ENCODE measurements around the gene MUC13. TPM values are rescaled to one million over a fixed set of nuclear protein-coding genes. Genes with fewer than 3 reads are reported as not detected.

Gene MUC13
- total and polyA plus RNA-seq, 9 of the 15 experiments (the other 6 are each of a cell fraction or from before 2014, with no cell fraction given), result 0.09 TPM; not detected in 8

- H3K4me1 ChIP-seq (replicated peaks in 1 of 2; ENCODE audit: control insufficient read depth in 2 of 2, insufficient read depth in 2 of 2, low read length in 2 of 2), result no peaks in the 10 kb centered on the region
- ATAC-seq, result no peak
- intact Hi-C loops (cut with micrococcal nuclease), result no loop called here
- no peak overlapping the region for H3K9ac ChIP-seq (ENCODE audit: insufficient read depth in 1 of 2, low read depth in 2 of 2, low read length in 2 of 2)
- in situ Hi-C loops (cut with MboI), result no loop called here
- BruUV-seq (replicated peaks), result no TSS peak
- no peaks in the 10 kb centered on the region for H3K9me1 ChIP-seq (ENCODE audit: control insufficient read depth, insufficient read depth, low read length)
- no peak for FAIRE-seq
- no peaks in the 10 kb centered on the region; a peak in 1 of 5 replicates for H3K27me3 ChIP-seq (ENCODE audit: control insufficient read depth in 2 of 2, insufficient read depth in 2 of 2, low read length in 2 of 2)
- no peak overlapping the region for H3K27ac ChIP-seq (ENCODE audit: extremely low read depth, low read depth, low read length)
- no peaks in the 10 kb centered on the region for H3K9me3 ChIP-seq (replicated peaks; ENCODE audit: control insufficient read depth, insufficient read depth, low read depth, low read length)
- H3K4me3 ChIP-seq, result no peak overlapping the region
- TF ChIP-seq POLR2AphosphoS2 (IDR thresholded peaks at IDR 0.05; ENCODE audit: low read length) (no peak), ZNF449 (CRISPR knock-in tag; IDR thresholded peaks at IDR 0.05) (no peak), SREBF2 (CRISPR knock-in tag; IDR thresholded peaks at IDR 0.05) (no peak), BRD4 (IDR thresholded peaks at IDR 0.05) (no peak), BRCA1 (IDR thresholded peaks at IDR 0.05) (no peak), BRCA1 (CRISPR knock-in tag; IDR thresholded peaks at IDR 0.05) (no peak), FOXP1 (CRISPR knock-in tag; IDR thresholded peaks at IDR 0.05) (no peak), IRF2 (CRISPR knock-in tag; IDR thresholded peaks at IDR 0.05) (no peak), XRCC4 (IDR thresholded peaks at IDR 0.05; ENCODE audit: extremely low read depth, insufficient read depth, insufficient read length) (no peak), HINFP (tag; conservative IDR thresholded peaks at IDR 0.05; ENCODE audit: low read depth) (no peak), ZNF584 (CRISPR knock-in tag; IDR thresholded peaks at IDR 0.05; ENCODE audit: low read depth) (no peak), BHLHE40 (IDR thresholded peaks at IDR 0.05; ENCODE audit: low read length) (no peak), EHMT2 (IDR thresholded peaks at IDR 0.05) (no peak), SMARCA5 (IDR thresholded peaks at IDR 0.05) (no peak)
- no peaks in the 10 kb centered on the region for H4K20me1 ChIP-seq (replicated peaks; ENCODE audit: control insufficient read depth, insufficient read depth, low read length)
- ChIA-PET POLR2A (no interaction called here), CTCF (ENCODE audit: low intra/inter-chr PET ratio) (no interaction called here)
- DNase-seq (ENCODE audit: extremely low read depth in 1 of 4, low spot score in 3 of 4), result no peak
- no peak overlapping the region for H3K4me2 ChIP-seq (ENCODE audit: insufficient read depth, low read length)
- H2AFZ ChIP-seq (ENCODE audit: low read depth, low read length), result no peak overlapping the region
- WGBS (ENCODE audit: insufficient coverage, low coverage, missing lambda C conversion rate), result 5% methylated on average over 4 of the region's 5 CpGs
- no peaks in the 10 kb centered on the region for H3K36me3 ChIP-seq (ENCODE audit: control insufficient read depth, insufficient read depth, low read length)
- no peaks in the 10 kb centered on the region for H3K79me2 ChIP-seq (ENCODE audit: control insufficient read depth, insufficient read depth, low read length)
Measured at GRCh38 chr3:124952282-124952855, 17.8 kb upstream of the MUC13 start.

All from K562 (cell line).